Astrocyte (in vitro differentiated cells and primary cell): ENCODE data around the gene PTPRK. TPM values are rescaled to one million over a fixed set of nuclear protein-coding genes. Genes with fewer than 3 reads are reported as not detected.
A peak's percentile ranks its signal among the peaks of the same experiment; 100 is the strongest.

Source experiments
- DNase-seq: peaks from one replicate; pipeline ENCODE4 v3.0.0-alpha.2; 2010; ENCODE audit warnings: low read depth
- FAIRE-seq: peaks from 2 replicates; lab custom pipeline; 2011; peaks lifted over from hg19 to GRCh38; lab: Jason Lieb, UNC
- H2AFZ ChIP-seq: 2 replicates; pipeline ENCODE4 v1.6.0; 2012; ENCODE audit warnings: low read depth, low read length, inconsistent platforms
- H3K27ac ChIP-seq: 2 replicates; pipeline ENCODE4 v1.5.1; 2011; ENCODE audit warnings: low read depth, low read length, inconsistent platforms
- H3K27me3 ChIP-seq: 2 replicates; pipeline ENCODE4 v1.6.0; 2011; ENCODE audit warnings: low read length, inconsistent platforms; ENCODE audit not compliant: insufficient read depth
- H3K36me3 ChIP-seq: 2 replicates; pipeline ENCODE4 v1.5.1; 2011; ENCODE audit warnings: low read length, inconsistent platforms; ENCODE audit not compliant: insufficient read depth
- H3K4me1 ChIP-seq: 2 replicates; pipeline ENCODE4 v1.5.1; 2011; ENCODE audit warnings: low read length, inconsistent platforms; ENCODE audit not compliant: insufficient read depth
- H3K4me2 ChIP-seq: 2 replicates; pipeline ENCODE4 v1.6.0; 2012; ENCODE audit warnings: low read length, inconsistent platforms
- H3K4me3 ChIP-seq: 2 replicates; pipeline ENCODE4 v1.5.1; 2011; ENCODE audit warnings: low read depth, mild to moderate bottlenecking, low read length, inconsistent platforms; ENCODE audit not compliant: insufficient read depth
- H3K79me2 ChIP-seq: 2 replicates; pipeline ENCODE4 v1.6.0; 2012; ENCODE audit warnings: mild to moderate bottlenecking, low read length, inconsistent platforms; ENCODE audit not compliant: insufficient read depth
- H3K9ac ChIP-seq: 2 replicates; pipeline ENCODE4 v1.6.0; 2012; ENCODE audit warnings: mild to moderate bottlenecking, low read length, inconsistent platforms
- H3K9me3 ChIP-seq: 2 replicates; pipeline ENCODE4 v1.5.1; 2012; ENCODE audit warnings: low read depth, mild to moderate bottlenecking, low read length, inconsistent platforms; ENCODE audit not compliant: insufficient read depth
- H4K20me1 ChIP-seq: 2 replicates; pipeline ENCODE4 v1.6.0; 2012; ENCODE audit warnings: low read length, inconsistent platforms; ENCODE audit not compliant: insufficient read depth
- H3K27ac Mint-ChIP-seq: one replicate; pipeline ENCODE4 v1.8.0; 2021; ENCODE audit warnings: mild to moderate bottlenecking, mixed read lengths; ENCODE audit not compliant: unreplicated experiment
- H3K27me3 Mint-ChIP-seq: one replicate; pipeline ENCODE4 v1.8.0; 2021; ENCODE audit warnings: low read depth, mixed read lengths; ENCODE audit not compliant: unreplicated experiment
- H3K36me3 Mint-ChIP-seq: one replicate; pipeline ENCODE4 v1.8.0; 2021; ENCODE audit warnings: low read depth, mixed read lengths; ENCODE audit not compliant: unreplicated experiment
- H3K4me1 Mint-ChIP-seq: one replicate; pipeline ENCODE4 v1.8.0; 2021; ENCODE audit warnings: low read depth, mixed read lengths; ENCODE audit not compliant: unreplicated experiment
- H3K4me3 Mint-ChIP-seq: one replicate; pipeline ENCODE4 v1.8.0; 2021; ENCODE audit warnings: mild to moderate bottlenecking, moderate library complexity, mixed read lengths; ENCODE audit not compliant: unreplicated experiment
- H3K9me3 Mint-ChIP-seq: one replicate; pipeline ENCODE4 v1.8.0; 2021; ENCODE audit warnings: mild to moderate bottlenecking, mixed read lengths; ENCODE audit not compliant: unreplicated experiment
- CTCF ChIP-seq: IDR thresholded peaks from 2 replicates; pipeline ENCODE4 v1.5.1; 2011; ENCODE audit warnings: low read depth, mild to moderate bottlenecking, inconsistent platforms, low read length, moderate library complexity; ENCODE audit not compliant: insufficient read depth
- EZH2 ChIP-seq: IDR thresholded peaks from 2 replicates; pipeline ENCODE4 v1.6.1; 2012; ENCODE audit warnings: mild to moderate bottlenecking, low read length, inconsistent platforms; ENCODE audit not compliant: insufficient read depth
- total RNA-seq: library from RNA; stranded (reverse); gene quantifications from 2 replicates; pipeline ENCODE4 v1.2.1, GENCODE V29; 2021

The PTPRK gene
- total RNA-seq, 1 donor from 2014 or later: 159 TPM

- peaks cover 22% of the 10 kb centered on the region for H3K4me1 Mint-ChIP-seq
- FAIRE-seq: no peak
- no peaks in the 10 kb centered on the region for H3K36me3 ChIP-seq
- no peak overlapping the region for H3K4me2 ChIP-seq
- H3K9me3 ChIP-seq: no peaks in the 10 kb centered on the region
- peaks cover 3% of the 10 kb centered on the region for H4K20me1 ChIP-seq
- H3K27ac Mint-ChIP-seq: peak overlapping the region; percentile 66
- H3K79me2 ChIP-seq: peaks cover 12% of the 10 kb centered on the region
- H3K4me3 ChIP-seq: no peak overlapping the region
- H3K27me3 Mint-ChIP-seq: no peaks in the 10 kb centered on the region
- H3K36me3 Mint-ChIP-seq: peaks cover 3% of the 10 kb centered on the region
- peaks cover 4% of the 10 kb centered on the region for H3K4me1 ChIP-seq
- no peak overlapping the region for H3K9ac ChIP-seq
- no peaks in the 10 kb centered on the region for H3K27me3 ChIP-seq
- no peak overlapping the region for H3K27ac ChIP-seq
- TF ChIP-seq CTCF: no peak
- TF ChIP-seq EZH2: no peak
- H3K9me3 Mint-ChIP-seq: no peaks in the 10 kb centered on the region
- DNase-seq: peak; percentile 35
- H2AFZ ChIP-seq: no peak overlapping the region
- no peak overlapping the region for H3K4me3 Mint-ChIP-seq
Observed at GRCh38 chr6:128244751-128245405, 275.5 kb downstream of the PTPRK start.

- Mint-ChIP-seq H3K9me3 (no peaks in the 10 kb centered on the region), H3K4me3 (no peak overlapping the region), H3K27ac (no peak overlapping the region), H3K27me3 (no peaks in the 10 kb centered on the region), H3K4me1 (peaks cover 22% of the 10 kb centered on the region), H3K36me3 (no peaks in the 10 kb centered on the region)
- Histone ChIP-seq H3K4me2 (no peak overlapping the region), H3K79me2 (peaks cover 9% of the 10 kb centered on the region), H3K27me3 (no peaks in the 10 kb centered on the region), H2AFZ (no peak overlapping the region), H3K36me3 (no peaks in the 10 kb centered on the region), H3K4me3 (no peak overlapping the region), H4K20me1 (peaks cover 3% of the 10 kb centered on the region), H3K4me1 (peaks cover 4% of the 10 kb centered on the region), H3K9ac (no peak overlapping the region), H3K27ac (peak overlapping the region; percentile 26), H3K9me3 (no peaks in the 10 kb centered on the region)
- TF ChIP-seq CTCF (no peak), EZH2 (no peak)
- DNase-seq: peak; percentile 68
- FAIRE-seq: no peak
Observed at GRCh38 chr6:128242765-128243403, 277.5 kb downstream of the PTPRK start.

- Mint-ChIP-seq H3K27ac (no peak overlapping the region), H3K4me1 (peaks cover 22% of the 10 kb centered on the region), H3K4me3 (no peak overlapping the region), H3K9me3 (no peaks in the 10 kb centered on the region), H3K27me3 (no peaks in the 10 kb centered on the region), H3K36me3 (no peaks in the 10 kb centered on the region)
- no peaks in the 10 kb centered on the region for H3K36me3 ChIP-seq
- peaks cover 3% of the 10 kb centered on the region for H4K20me1 ChIP-seq
- no peak for TF ChIP-seq CTCF
- TF ChIP-seq EZH2: no peak
- DNase-seq (no peak), FAIRE-seq (no peak)
- peaks cover 4% of the 10 kb centered on the region for H3K4me1 ChIP-seq
- no peaks in the 10 kb centered on the region for H3K27me3 ChIP-seq
- H3K4me2 ChIP-seq: no peak overlapping the region
- no peak overlapping the region for H3K4me3 ChIP-seq
- no peak overlapping the region for H2AFZ ChIP-seq
- H3K9me3 ChIP-seq: no peaks in the 10 kb centered on the region
- no peak overlapping the region for H3K27ac ChIP-seq
- H3K79me2 ChIP-seq: peaks cover 8% of the 10 kb centered on the region
- H3K9ac ChIP-seq: no peak overlapping the region
Observed at GRCh38 chr6:128241216-128241615, 279.2 kb downstream of the PTPRK start.
